ENCODE results near the gene SASH3.

SASH3 gene

DNA sequence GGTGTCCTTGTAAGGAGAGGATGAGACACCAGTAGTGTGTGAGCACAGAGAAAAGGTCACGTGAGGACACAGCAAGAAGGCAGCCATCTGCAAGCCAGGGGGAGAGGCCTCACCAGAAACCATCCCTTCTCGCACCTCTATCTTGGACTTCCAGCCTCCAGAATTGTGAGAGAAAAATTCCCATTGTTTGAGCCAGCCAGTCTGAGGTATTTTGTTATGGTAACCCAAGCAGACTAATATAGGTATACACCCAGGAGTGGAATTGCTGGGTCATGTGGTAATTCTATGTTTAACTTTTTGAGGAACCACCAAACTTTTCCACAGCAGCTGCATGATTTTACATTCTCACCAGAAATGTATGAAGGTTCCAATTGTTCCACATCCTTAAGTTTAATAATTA, 38.4 kb downstream of the SASH3 start:
- TF ChIP-seq, protein P1, sequence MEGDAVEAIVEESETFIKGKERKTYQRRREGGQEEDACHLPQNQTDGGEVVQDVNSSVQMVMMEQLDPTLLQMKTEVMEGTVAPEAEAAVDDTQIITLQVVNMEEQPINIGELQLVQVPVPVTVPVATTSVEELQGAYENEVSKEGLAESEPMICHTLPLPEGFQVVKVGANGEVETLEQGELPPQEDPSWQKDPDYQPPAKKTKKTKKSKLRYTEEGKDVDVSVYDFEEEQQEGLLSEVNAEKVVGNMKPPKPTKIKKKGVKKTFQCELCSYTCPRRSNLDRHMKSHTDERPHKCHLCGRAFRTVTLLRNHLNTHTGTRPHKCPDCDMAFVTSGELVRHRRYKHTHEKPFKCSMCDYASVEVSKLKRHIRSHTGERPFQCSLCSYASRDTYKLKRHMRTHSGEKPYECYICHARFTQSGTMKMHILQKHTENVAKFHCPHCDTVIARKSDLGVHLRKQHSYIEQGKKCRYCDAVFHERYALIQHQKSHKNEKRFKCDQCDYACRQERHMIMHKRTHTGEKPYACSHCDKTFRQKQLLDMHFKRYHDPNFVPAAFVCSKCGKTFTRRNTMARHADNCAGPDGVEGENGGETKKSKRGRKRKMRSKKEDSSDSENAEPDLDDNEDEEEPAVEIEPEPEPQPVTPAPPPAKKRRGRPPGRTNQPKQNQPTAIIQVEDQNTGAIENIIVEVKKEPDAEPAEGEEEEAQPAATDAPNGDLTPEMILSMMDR (IDR thresholded peaks at IDR 0.05; ENCODE audit: poor library complexity, severe bottlenecking): no peak
- Histone ChIP-seq H3K36me3 (ENCODE audit: low read depth) (peaks cover 8% of the 10 kb centered on the region), H3K4me1 (ENCODE audit: insufficient read depth, poor library complexity, severe bottlenecking) (no peaks in the 10 kb centered on the region), H3K4me3 (ENCODE audit: severe bottlenecking) (no peak overlapping the region), H3K27me3 (ENCODE audit: insufficient read depth, poor library complexity, severe bottlenecking) (no peaks in the 10 kb centered on the region), H3K27ac (ENCODE audit: poor library complexity, severe bottlenecking) (no peak overlapping the region), H3K9me3 (ENCODE audit: severe bottlenecking) (no peaks in the 10 kb centered on the region)
- ATAC-seq (ENCODE audit: low read depth): no peak
- no peak for DNase-seq (ENCODE audit: low spot score)

- TF ChIP-seq, protein P1 (IDR thresholded peaks at IDR 0.05; ENCODE audit: poor library complexity, severe bottlenecking): peak; percentile 34
- DNase-seq (ENCODE audit: low spot score): no peak
- H3K27me3 ChIP-seq (ENCODE audit: insufficient read depth, poor library complexity, severe bottlenecking): no peaks in the 10 kb centered on the region
- no peak overlapping the region for H3K27ac ChIP-seq (ENCODE audit: poor library complexity, severe bottlenecking)
- peaks cover 19% of the 10 kb centered on the region for H3K36me3 ChIP-seq (ENCODE audit: low read depth)
- no peaks in the 10 kb centered on the region for H3K4me1 ChIP-seq (ENCODE audit: insufficient read depth, poor library complexity, severe bottlenecking)
- no peaks in the 10 kb centered on the region for H3K9me3 ChIP-seq (ENCODE audit: severe bottlenecking)
- ATAC-seq (ENCODE audit: low read depth): no peak; the same call in 2 of the 3 replicates
- H3K4me3 ChIP-seq (ENCODE audit: severe bottlenecking): no peak overlapping the region
Measured at GRCh38 chrX:129823115-129823514, 43.4 kb downstream of the SASH3 start.

GRCh38 chrX:129823522-129823921, 43.8 kb downstream of the SASH3 start:
- TF ChIP-seq, protein P1 (IDR thresholded peaks at IDR 0.05; ENCODE audit: poor library complexity, severe bottlenecking): peak; percentile 23
- no peak for DNase-seq (ENCODE audit: low spot score)
- no peak for ATAC-seq (ENCODE audit: low read depth)
- Histone ChIP-seq H3K27me3 (ENCODE audit: insufficient read depth, poor library complexity, severe bottlenecking) (no peaks in the 10 kb centered on the region), H3K4me1 (ENCODE audit: insufficient read depth, poor library complexity, severe bottlenecking) (no peaks in the 10 kb centered on the region), H3K4me3 (ENCODE audit: severe bottlenecking) (no peak overlapping the region), H3K27ac (ENCODE audit: poor library complexity, severe bottlenecking) (no peak overlapping the region), H3K36me3 (ENCODE audit: low read depth) (peaks cover 19% of the 10 kb centered on the region), H3K9me3 (ENCODE audit: severe bottlenecking) (no peaks in the 10 kb centered on the region)

DNA sequence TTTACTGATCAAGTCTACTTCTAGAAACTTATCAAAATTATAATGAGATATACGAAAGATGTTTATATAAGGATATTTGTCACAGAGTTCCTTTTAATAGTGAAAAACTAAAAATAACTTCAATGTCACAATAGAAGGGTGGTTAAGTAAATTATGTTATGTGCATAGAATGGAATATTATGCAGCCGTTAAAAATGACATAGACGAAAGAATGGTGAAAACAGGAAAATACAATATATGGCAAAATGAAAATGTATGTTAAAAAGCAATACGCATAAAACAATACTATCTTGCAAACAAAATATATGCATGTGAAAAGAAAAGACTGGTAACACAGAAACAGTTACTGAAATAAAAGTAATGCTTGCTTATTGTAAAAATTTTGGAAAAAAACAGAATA, 44.9 kb downstream of the SASH3 start:
- Histone ChIP-seq H3K9me3 (ENCODE audit: severe bottlenecking) (no peaks in the 10 kb centered on the region), H3K27me3 (ENCODE audit: insufficient read depth, poor library complexity, severe bottlenecking) (no peaks in the 10 kb centered on the region), H3K27ac (ENCODE audit: poor library complexity, severe bottlenecking) (no peak overlapping the region), H3K4me3 (ENCODE audit: severe bottlenecking) (no peak overlapping the region), H3K4me1 (ENCODE audit: insufficient read depth, poor library complexity, severe bottlenecking) (no peaks in the 10 kb centered on the region), H3K36me3 (ENCODE audit: low read depth) (peaks cover 19% of the 10 kb centered on the region)
- DNase-seq (ENCODE audit: low spot score) (no peak), ATAC-seq (ENCODE audit: low read depth) (no peak)
- TF ChIP-seq, protein P1 (IDR thresholded peaks at IDR 0.05; ENCODE audit: poor library complexity, severe bottlenecking): no peak

GRCh38 chrX:129825746-129826505, 46.2 kb downstream of the SASH3 start:
- H3K36me3 ChIP-seq (ENCODE audit: low read depth): peaks cover 19% of the 10 kb centered on the region
- no peaks in the 10 kb centered on the region for H3K27me3 ChIP-seq (ENCODE audit: insufficient read depth, poor library complexity, severe bottlenecking)
- DNase-seq (ENCODE audit: low spot score) (no peak), ATAC-seq (ENCODE audit: low read depth) (no peak)
- TF ChIP-seq, protein P1 (IDR thresholded peaks at IDR 0.05; ENCODE audit: poor library complexity, severe bottlenecking): no peak
- no peak overlapping the region for H3K4me3 ChIP-seq (ENCODE audit: severe bottlenecking)
- H3K4me1 ChIP-seq (ENCODE audit: insufficient read depth, poor library complexity, severe bottlenecking): no peaks in the 10 kb centered on the region
- no peak overlapping the region for H3K27ac ChIP-seq (ENCODE audit: poor library complexity, severe bottlenecking)
- H3K9me3 ChIP-seq (ENCODE audit: severe bottlenecking): no peaks in the 10 kb centered on the region

Measured in RWPE2 (cell line).